ENCODE results near the gene SIN3A.
"Not testable (repeated sequence)": the region's sequence is repeated elsewhere in the genome, so short reads cannot be mapped to it uniquely, and the experiment has no call there.

DNA sequence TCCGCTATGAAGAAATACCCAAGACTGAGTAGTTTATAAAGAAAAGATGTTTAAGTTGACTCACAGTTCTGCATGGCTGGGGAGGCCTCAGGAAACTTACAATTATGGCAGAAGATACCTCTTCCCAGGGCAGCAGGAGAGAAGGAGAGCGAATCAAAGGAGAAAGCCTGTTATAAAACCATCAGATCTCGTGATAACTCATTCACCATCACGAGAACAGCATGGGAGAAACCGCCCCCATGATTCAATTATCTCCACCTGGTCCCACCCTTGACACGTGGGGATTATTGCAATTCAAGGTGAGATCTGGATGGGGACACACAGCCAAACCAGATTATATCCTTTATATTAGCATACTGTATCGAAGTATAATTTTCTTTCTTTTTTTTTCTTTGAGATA, 119.4 kb downstream of the SIN3A start:
- TF ChIP-seq, protein P1, sequence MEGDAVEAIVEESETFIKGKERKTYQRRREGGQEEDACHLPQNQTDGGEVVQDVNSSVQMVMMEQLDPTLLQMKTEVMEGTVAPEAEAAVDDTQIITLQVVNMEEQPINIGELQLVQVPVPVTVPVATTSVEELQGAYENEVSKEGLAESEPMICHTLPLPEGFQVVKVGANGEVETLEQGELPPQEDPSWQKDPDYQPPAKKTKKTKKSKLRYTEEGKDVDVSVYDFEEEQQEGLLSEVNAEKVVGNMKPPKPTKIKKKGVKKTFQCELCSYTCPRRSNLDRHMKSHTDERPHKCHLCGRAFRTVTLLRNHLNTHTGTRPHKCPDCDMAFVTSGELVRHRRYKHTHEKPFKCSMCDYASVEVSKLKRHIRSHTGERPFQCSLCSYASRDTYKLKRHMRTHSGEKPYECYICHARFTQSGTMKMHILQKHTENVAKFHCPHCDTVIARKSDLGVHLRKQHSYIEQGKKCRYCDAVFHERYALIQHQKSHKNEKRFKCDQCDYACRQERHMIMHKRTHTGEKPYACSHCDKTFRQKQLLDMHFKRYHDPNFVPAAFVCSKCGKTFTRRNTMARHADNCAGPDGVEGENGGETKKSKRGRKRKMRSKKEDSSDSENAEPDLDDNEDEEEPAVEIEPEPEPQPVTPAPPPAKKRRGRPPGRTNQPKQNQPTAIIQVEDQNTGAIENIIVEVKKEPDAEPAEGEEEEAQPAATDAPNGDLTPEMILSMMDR (IDR thresholded peaks at IDR 0.05 in 8 of 11, conservative IDR thresholded peaks at IDR 0.05 in 3 of 11) = not testable (repeated sequence)
- TF ChIP-seq POLR2A (IDR thresholded peaks at IDR 0.05) = not testable (repeated sequence)

Measured in spleen (tissue), 7 donors.